Nephron progenitor cell (in vitro differentiated cells): ENCODE measurements around the gene SLC25A25.

Experiments used
- DNase-seq: peaks from one replicate; pipeline ENCODE4 v3.0.0; 2021
- H3K27ac Mint-ChIP-seq: 2 replicates; pipeline ENCODE4 v1.8.0; 2021; ENCODE audit warnings: mild to moderate bottlenecking, moderate library complexity, mixed read lengths
- H3K27me3 Mint-ChIP-seq: 2 replicates; pipeline ENCODE4 v1.8.0; 2021; ENCODE audit warnings: mild to moderate bottlenecking, low read depth, mixed read lengths; ENCODE audit not compliant: poor library complexity
- H3K36me3 Mint-ChIP-seq: 2 replicates; pipeline ENCODE4 v1.8.0; 2021; ENCODE audit warnings: low read depth, mixed read lengths
- H3K4me1 Mint-ChIP-seq: 2 replicates; pipeline ENCODE4 v1.8.0; 2021; ENCODE audit warnings: mixed read lengths
- H3K4me3 Mint-ChIP-seq: 2 replicates; pipeline ENCODE4 v1.8.0; 2021; ENCODE audit warnings: mild to moderate bottlenecking, moderate library complexity, mixed read lengths
- H3K9me3 Mint-ChIP-seq: 2 replicates; pipeline ENCODE4 v1.8.0; 2021; ENCODE audit warnings: mild to moderate bottlenecking, moderate library complexity, mixed read lengths
- TF ChIP-seq, protein P1 (sequence below): fragments of 200-600 bp; sonication (generic); IDR thresholded peaks from 2 replicates; pipeline ENCODE4 v1.5.0; 2021; ENCODE audit warnings: antibody characterized with exemption

SLC25A25 gene

GRCh38 chr9:128136816-128137793, 69.1 kb downstream of the SLC25A25 start:
- no peak overlapping the region for H3K4me3 Mint-ChIP-seq
- DNase-seq, result no peak
- H3K36me3 Mint-ChIP-seq, result peaks cover 5% of the 10 kb centered on the region
- peaks cover 30% of the 10 kb centered on the region for H3K27me3 Mint-ChIP-seq
- TF ChIP-seq, protein P1, sequence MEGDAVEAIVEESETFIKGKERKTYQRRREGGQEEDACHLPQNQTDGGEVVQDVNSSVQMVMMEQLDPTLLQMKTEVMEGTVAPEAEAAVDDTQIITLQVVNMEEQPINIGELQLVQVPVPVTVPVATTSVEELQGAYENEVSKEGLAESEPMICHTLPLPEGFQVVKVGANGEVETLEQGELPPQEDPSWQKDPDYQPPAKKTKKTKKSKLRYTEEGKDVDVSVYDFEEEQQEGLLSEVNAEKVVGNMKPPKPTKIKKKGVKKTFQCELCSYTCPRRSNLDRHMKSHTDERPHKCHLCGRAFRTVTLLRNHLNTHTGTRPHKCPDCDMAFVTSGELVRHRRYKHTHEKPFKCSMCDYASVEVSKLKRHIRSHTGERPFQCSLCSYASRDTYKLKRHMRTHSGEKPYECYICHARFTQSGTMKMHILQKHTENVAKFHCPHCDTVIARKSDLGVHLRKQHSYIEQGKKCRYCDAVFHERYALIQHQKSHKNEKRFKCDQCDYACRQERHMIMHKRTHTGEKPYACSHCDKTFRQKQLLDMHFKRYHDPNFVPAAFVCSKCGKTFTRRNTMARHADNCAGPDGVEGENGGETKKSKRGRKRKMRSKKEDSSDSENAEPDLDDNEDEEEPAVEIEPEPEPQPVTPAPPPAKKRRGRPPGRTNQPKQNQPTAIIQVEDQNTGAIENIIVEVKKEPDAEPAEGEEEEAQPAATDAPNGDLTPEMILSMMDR, result no peak
- peaks cover 23% of the 10 kb centered on the region for H3K9me3 Mint-ChIP-seq
- H3K27ac Mint-ChIP-seq, result no peak overlapping the region
- peaks cover 53% of the 10 kb centered on the region for H3K4me1 Mint-ChIP-seq

- peaks cover 24% of the 10 kb centered on the region for H3K9me3 Mint-ChIP-seq
- DNase-seq, result no peak
- TF ChIP-seq, protein P1, result no peak
- H3K36me3 Mint-ChIP-seq, result peaks cover 5% of the 10 kb centered on the region
- H3K27me3 Mint-ChIP-seq, result peaks cover 29% of the 10 kb centered on the region
- H3K27ac Mint-ChIP-seq, result no peak overlapping the region
- no peak overlapping the region for H3K4me3 Mint-ChIP-seq
- peaks cover 46% of the 10 kb centered on the region for H3K4me1 Mint-ChIP-seq
Measured at GRCh38 chr9:128138001-128138400, 70.0 kb downstream of the SLC25A25 start.

DNA sequence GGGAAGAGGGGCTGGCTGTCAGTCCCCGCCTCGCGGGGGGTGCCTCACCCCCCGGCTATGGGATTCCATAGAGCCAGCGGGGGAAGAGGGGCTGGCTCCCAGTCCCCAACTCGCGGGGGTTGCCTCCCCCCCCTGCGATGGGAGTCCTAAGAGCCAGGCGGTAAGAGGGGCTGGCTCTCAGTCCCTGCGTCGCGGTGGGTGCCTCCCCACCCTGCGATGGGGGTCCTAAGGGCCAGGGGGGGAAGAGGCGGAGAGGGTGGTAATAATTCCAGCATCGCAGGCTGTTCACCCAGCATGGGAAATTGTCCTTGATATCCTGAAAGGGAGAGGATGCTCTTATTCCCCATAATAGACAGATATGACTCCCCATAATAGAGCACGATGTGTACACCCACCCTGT, 71.6 kb downstream of the SLC25A25 start:
- Mint-ChIP-seq H3K9me3 (peaks cover 10% of the 10 kb centered on the region), H3K27ac (no peak overlapping the region), H3K4me3 (no peak overlapping the region), H3K27me3 (peaks cover 17% of the 10 kb centered on the region), H3K36me3 (no peaks in the 10 kb centered on the region), H3K4me1 (peaks cover 42% of the 10 kb centered on the region)
- TF ChIP-seq, protein P1, result no peak
- no peak for DNase-seq

GRCh38 chr9:128141604-128142003, 73.6 kb downstream of the SLC25A25 start:
- TF ChIP-seq, protein P1, result no peak
- Mint-ChIP-seq H3K4me1 (peaks cover 42% of the 10 kb centered on the region), H3K9me3 (peaks cover 3% of the 10 kb centered on the region), H3K27ac (no peak overlapping the region), H3K4me3 (no peak overlapping the region), H3K27me3 (peaks cover 13% of the 10 kb centered on the region), H3K36me3 (no peaks in the 10 kb centered on the region)
- no peak for DNase-seq

- TF ChIP-seq, protein P1, result no peak
Measured at GRCh38 chr9:128142061-128142460, 74.0 kb downstream of the SLC25A25 start.

GRCh38 chr9:128142596-128142995, 74.6 kb downstream of the SLC25A25 start:
- Mint-ChIP-seq H3K9me3 (peaks cover 3% of the 10 kb centered on the region), H3K36me3 (no peaks in the 10 kb centered on the region), H3K27ac (no peak overlapping the region), H3K27me3 (peaks cover 5% of the 10 kb centered on the region), H3K4me3 (no peak overlapping the region), H3K4me1 (peaks cover 38% of the 10 kb centered on the region)
- DNase-seq, result no peak
- TF ChIP-seq, protein P1, result no peak

More at GRCh38 chr9:128142061-128142460, 74.0 kb downstream of the SLC25A25 start:
- Mint-ChIP-seq H3K9me3 (peaks cover 3% of the 10 kb centered on the region), H3K4me1 (peaks cover 43% of the 10 kb centered on the region), H3K4me3 (no peak overlapping the region), H3K36me3 (no peaks in the 10 kb centered on the region), H3K27me3 (peaks cover 8% of the 10 kb centered on the region), H3K27ac (no peak overlapping the region)
- no peak for DNase-seq
